ENCODE data around the gene LAMA3. TPM values are rescaled to one million over a fixed set of nuclear protein-coding genes. Genes with fewer than 3 reads are reported as not detected.

The LAMA3 gene
- total and polyA plus RNA-seq, 2 experiments from 2014 or later, result 3.9 to 4.9 TPM

DNA sequence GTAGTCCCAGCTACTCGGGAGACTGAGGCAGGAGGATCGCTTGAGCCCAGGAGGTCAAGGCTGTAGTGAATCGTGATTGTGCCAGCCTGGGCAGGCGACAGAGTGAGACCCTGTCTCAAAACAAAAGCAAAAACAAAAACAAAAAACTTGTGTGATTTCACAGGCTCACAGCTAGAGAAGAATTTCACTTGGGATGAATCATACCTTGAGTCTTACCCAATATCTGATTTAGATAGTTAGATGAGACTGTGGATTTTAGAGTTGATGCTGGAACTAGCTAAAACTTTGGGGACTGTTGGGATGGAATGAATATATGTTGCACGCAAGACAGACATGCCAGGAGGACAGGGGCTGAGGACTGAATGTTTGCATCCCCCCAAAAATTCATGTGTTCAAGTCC is 31.0 kb upstream of the LAMA3 start:
- Histone ChIP-seq H3K4me2 (no peak overlapping the region), H3F3A (replicated peaks; ENCODE audit: low read depth) (no peaks in the 10 kb centered on the region; the same call in 1 of the 2 replicates), H3K36me3 (ENCODE audit: insufficient read depth) (no peaks in the 10 kb centered on the region), H3K4me1 (ENCODE audit: insufficient read depth) (peaks cover 37% of the 10 kb centered on the region), H2AFZ (no peak overlapping the region), H3K4me3 (no peak overlapping the region), H4K20me1 (replicated peaks; ENCODE audit: insufficient read depth) (no peaks in the 10 kb centered on the region), H3K79me2 (replicated peaks; ENCODE audit: insufficient read depth) (peaks cover 7% of the 10 kb centered on the region; the same call in 1 of the 2 replicates), H3K9me2 (ENCODE audit: insufficient read depth) (no peaks in the 10 kb centered on the region), H3K27me3 (ENCODE audit: insufficient read depth) (peaks cover 15% of the 10 kb centered on the region), H3K27ac (ENCODE audit: low read depth) (no peak overlapping the region)
- Mint-ChIP-seq H3K27me3 (ENCODE audit: insufficient read depth, low read depth, poor library complexity) (peaks cover 20% of the 10 kb centered on the region), H3K9me3 (no peaks in the 10 kb centered on the region; the same call in 2 of the 3 replicates), H3K36me3 (ENCODE audit: low read depth) (peaks cover 3% of the 10 kb centered on the region; the same call in 1 of the 3 replicates), H3K4me1 (peaks cover 24% of the 10 kb centered on the region), H3K4me3 (no peak overlapping the region), H3K27ac (no peak overlapping the region)
- TF ChIP-seq NANOG (IDR thresholded peaks at IDR 0.05; ENCODE audit: borderline replicate concordance) (no peak), STAT1 (IDR thresholded peaks at IDR 0.05; ENCODE audit: unreplicated experiment) (no peak), JUNB (IDR thresholded peaks at IDR 0.05; ENCODE audit: unreplicated experiment) (no peak)
- TF ChIP-seq, protein P1, sequence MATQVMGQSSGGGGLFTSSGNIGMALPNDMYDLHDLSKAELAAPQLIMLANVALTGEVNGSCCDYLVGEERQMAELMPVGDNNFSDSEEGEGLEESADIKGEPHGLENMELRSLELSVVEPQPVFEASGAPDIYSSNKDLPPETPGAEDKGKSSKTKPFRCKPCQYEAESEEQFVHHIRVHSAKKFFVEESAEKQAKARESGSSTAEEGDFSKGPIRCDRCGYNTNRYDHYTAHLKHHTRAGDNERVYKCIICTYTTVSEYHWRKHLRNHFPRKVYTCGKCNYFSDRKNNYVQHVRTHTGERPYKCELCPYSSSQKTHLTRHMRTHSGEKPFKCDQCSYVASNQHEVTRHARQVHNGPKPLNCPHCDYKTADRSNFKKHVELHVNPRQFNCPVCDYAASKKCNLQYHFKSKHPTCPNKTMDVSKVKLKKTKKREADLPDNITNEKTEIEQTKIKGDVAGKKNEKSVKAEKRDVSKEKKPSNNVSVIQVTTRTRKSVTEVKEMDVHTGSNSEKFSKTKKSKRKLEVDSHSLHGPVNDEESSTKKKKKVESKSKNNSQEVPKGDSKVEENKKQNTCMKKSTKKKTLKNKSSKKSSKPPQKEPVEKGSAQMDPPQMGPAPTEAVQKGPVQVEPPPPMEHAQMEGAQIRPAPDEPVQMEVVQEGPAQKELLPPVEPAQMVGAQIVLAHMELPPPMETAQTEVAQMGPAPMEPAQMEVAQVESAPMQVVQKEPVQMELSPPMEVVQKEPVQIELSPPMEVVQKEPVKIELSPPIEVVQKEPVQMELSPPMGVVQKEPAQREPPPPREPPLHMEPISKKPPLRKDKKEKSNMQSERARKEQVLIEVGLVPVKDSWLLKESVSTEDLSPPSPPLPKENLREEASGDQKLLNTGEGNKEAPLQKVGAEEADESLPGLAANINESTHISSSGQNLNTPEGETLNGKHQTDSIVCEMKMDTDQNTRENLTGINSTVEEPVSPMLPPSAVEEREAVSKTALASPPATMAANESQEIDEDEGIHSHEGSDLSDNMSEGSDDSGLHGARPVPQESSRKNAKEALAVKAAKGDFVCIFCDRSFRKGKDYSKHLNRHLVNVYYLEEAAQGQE (IDR thresholded peaks at IDR 0.05; ENCODE audit: unreplicated experiment), result no peak
- ATAC-seq (no peak), DNase-seq (ENCODE audit: low spot score) (no peak)

DNA sequence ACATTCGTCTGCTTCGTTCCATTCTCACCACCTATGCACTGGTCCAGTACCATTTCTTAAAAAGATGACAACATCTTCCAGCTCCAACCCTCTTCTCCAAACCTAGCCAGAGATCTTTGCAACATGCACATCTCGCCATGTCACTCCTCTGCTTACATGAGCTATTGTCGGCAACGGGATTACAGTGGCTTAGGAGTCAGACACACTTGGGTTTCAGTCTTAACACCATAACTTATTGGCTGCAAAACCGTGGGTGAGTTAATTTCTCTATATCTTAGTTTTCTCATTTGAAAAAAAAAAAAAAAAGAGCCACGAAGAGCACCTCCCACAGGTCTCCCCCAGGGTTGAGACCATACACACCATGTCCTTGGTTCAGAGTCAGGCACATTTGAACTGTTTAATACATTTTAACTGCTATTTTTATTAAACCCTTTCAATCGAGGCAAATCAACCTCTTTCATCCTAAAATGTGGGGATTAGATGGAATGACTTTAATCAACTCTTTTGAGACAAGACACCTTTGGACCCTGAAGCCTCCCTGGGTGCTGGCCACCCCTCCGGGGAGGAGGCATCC is 27.4 kb upstream of the LAMA3 start:
- peaks cover 20% of the 10 kb centered on the region for H3K27me3 Mint-ChIP-seq (ENCODE audit: insufficient read depth, low read depth, poor library complexity)
- peak overlapping the region; percentile 72 for H3K4me3 Mint-ChIP-seq
- Histone ChIP-seq H2AFZ (peak overlapping the region; percentile 88; the same call in 1 of the 2 replicates), H3K27ac (ENCODE audit: low read depth) (no peak overlapping the region), H3K36me3 (ENCODE audit: insufficient read depth) (no peaks in the 10 kb centered on the region), H3K4me3 (peak overlapping the region; percentile 81), H3K4me1 (ENCODE audit: insufficient read depth) (peaks cover 40% of the 10 kb centered on the region), H3K79me2 (replicated peaks; ENCODE audit: insufficient read depth) (peaks cover 7% of the 10 kb centered on the region; the same call in 1 of the 2 replicates), H3K27me3 (ENCODE audit: insufficient read depth) (peaks cover 15% of the 10 kb centered on the region), H3F3A (replicated peaks; ENCODE audit: low read depth) (no peaks in the 10 kb centered on the region; the same call in 1 of the 2 replicates), H3K4me2 (peak overlapping the region; percentile 78), H3K9me2 (ENCODE audit: insufficient read depth) (no peaks in the 10 kb centered on the region), H4K20me1 (replicated peaks; ENCODE audit: insufficient read depth) (no peaks in the 10 kb centered on the region)
- peaks cover 26% of the 10 kb centered on the region for H3K4me1 Mint-ChIP-seq
- ATAC-seq (no peak), DNase-seq (ENCODE audit: low spot score) (peak; percentile 25)
- no peaks in the 10 kb centered on the region; the same call in 2 of the 3 replicates for H3K9me3 Mint-ChIP-seq
- H3K36me3 Mint-ChIP-seq (ENCODE audit: low read depth), result peaks cover 3% of the 10 kb centered on the region; the same call in 1 of the 3 replicates
- TF ChIP-seq EZH2phosphoT487 (IDR thresholded peaks at IDR 0.05; ENCODE audit: unreplicated experiment) (no peak), EZH2 (IDR thresholded peaks at IDR 0.05; ENCODE audit: low read depth, unreplicated experiment) (peak; percentile 51), ZNF114 (CRISPR knock-in tag; IDR thresholded peaks at IDR 0.05) (no peak)
- no peak overlapping the region for H3K27ac Mint-ChIP-seq
